Pancreas (tissue), 10 donors: ENCODE results near the gene MACROD2. TPM values are rescaled to one million over a fixed set of nuclear protein-coding genes. Genes with fewer than 3 reads are reported as not detected.

Experiments
- ATAC-seq, 4 donors: fragments of 200-7000 bp; cut with Tn5 transposase; one replicate each; pipeline versions ENCODE4 v1.8.0 to v1.9.1; 2020; ENCODE audit warnings: mild to moderate bottlenecking in 4 of 4, moderate library complexity in 4 of 4
- DNase-seq, 6 donors: peaks; one replicate each; pipeline ENCODE4 v3.0.0-alpha.2; 2020
- FAIRE-seq: peaks from 2 replicates; lab custom pipeline; 2012; peaks lifted over from hg19 to GRCh38; lab: Jason Lieb, UNC
- H3K27ac ChIP-seq, 4 donors: fragments of 200-600 bp; sonication (generic); 1 replicate in 3 of 4; 2 replicates in 1 of 4; pipeline versions ENCODE4 v1.5.0 to v1.8.0; 2020
- H3K27me3 ChIP-seq, 4 donors: fragments of 200-600 bp; one replicate each; pipeline ENCODE4 v1.8.0; 2021
- H3K36me3 ChIP-seq, 3 donors: fragments of 200-600 bp; sonication (generic) in 1 of 3; one replicate each; pipeline versions ENCODE4 v1.5.0 to v1.8.0; 2020 to 2021
- H3K4me1 ChIP-seq, 3 donors: fragments of 200-600 bp; one replicate each; pipeline ENCODE4 v1.8.0; 2021
- H3K4me3 ChIP-seq, 4 donors: fragments of 200-600 bp; sonication (generic) in 2 of 4; one replicate each; pipeline versions ENCODE4 v1.5.0 to v1.8.0; 2020 to 2021
- H3K9me3 ChIP-seq, 4 donors: fragments of 200-600 bp; one replicate each; pipeline ENCODE4 v1.8.0; 2021
- WGBS, 2 donors: extraction: QIAGEN DNeasy Blood & Tissue Kit; methylation state at CpG; one replicate each; pipeline ENCODE4 v1.1.7; 2013; 5-methylcytosine and 5-hydroxymethylcytosine counted together
- intact Hi-C, 3 donors: fragments of 100-400 bp; cut with DNase I; formaldehyde crosslinking; loops; one replicate each; pipeline versions ENCODE4 v1.11.1 to v1.14.2; 2022
- polyA plus RNA-seq, 2 donors: library from polyadenylated mRNA; stranded (reverse); fragments of 200-250 nt; gene quantifications; one replicate each; pipeline ENCODE4 v1.2.3, GENCODE V29; 2013
- total RNA-seq, 6 donors: library from RNA; stranded (reverse); fragmentation: NEBNext Ultra II Directional in 4 of 6; extraction: Animal tissue kit (Norgen Biotek cat#: 25700) in 4 of 6; gene quantifications; one replicate each; pipeline versions ENCODE4 v1.2.1 to v1.2.4, GENCODE V29; 2021 to 2023
- TF ChIP-seq, protein P1 (sequence below), 4 donors: fragments of 200-600 bp; sonication (generic) in 3 of 4; IDR thresholded peaks; one replicate each; pipeline versions ENCODE4 v1.5.0 to v1.8.0; 2021; ENCODE audit warnings: antibody characterized with exemption in 4 of 4
- donor health status: healthy with polysubstance abuse.
- donor health status: DM: no; HTN: no; CAD: no; lungs with moderate emphysema.
- donor health status: DM: no; HTN: no; CAD: no.
- donor health status: control.
- donor health status: control.
- donor health status: Bipolar disorder and iron deficiency.
- donor health status: DM: yes; HTN: yes; CAD: no.
- donor health status: DM: no; HTN: no; CAD: no.
- donor health status: DM: no; HTN: no; CAD: no.
- donor health status: DM: yes; HTN: yes; CAD: no.

Gene MACROD2
- total and polyA plus RNA-seq, 8 donors = 1.7 to 4.9 (median 2.7) TPM

DNA sequence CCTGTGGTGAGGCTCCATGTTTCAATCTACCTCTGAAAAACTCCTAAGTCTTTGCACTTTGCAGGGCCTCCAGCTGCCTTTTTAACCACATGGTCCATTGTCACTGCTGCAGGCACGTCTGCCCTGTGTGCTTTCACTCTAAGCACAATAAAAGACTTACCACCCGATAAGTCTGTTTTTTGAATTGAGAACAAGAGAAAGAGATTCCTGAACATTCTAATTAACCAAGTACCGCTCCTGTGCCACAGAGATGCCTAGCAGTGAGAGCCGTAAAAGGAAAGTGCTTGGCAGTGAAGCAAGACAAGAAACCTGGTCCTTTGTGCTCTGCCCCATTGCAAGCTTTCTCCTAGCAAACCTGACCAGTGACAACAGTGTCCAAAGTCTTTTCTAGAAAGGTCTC is 829.7 kb downstream of the MACROD2 start:
- 62 to 69% methylated on average over 4 of the region's 4 CpGs for WGBS, 2 donors
- intact Hi-C loops = no loop called here
- no peak for FAIRE-seq
- H3K9me3 ChIP-seq = no peaks in the 10 kb centered on the region
- H3K27ac ChIP-seq = no peak overlapping the region
- DNase-seq = no peak
- ATAC-seq = peak in 2 of 4 donors; percentile 30 to 40
- H3K4me3 ChIP-seq = no peak overlapping the region
- H3K36me3 ChIP-seq = no peaks in the 10 kb centered on the region
- no peaks in the 10 kb centered on the region for H3K27me3 ChIP-seq
- TF ChIP-seq, protein P1, sequence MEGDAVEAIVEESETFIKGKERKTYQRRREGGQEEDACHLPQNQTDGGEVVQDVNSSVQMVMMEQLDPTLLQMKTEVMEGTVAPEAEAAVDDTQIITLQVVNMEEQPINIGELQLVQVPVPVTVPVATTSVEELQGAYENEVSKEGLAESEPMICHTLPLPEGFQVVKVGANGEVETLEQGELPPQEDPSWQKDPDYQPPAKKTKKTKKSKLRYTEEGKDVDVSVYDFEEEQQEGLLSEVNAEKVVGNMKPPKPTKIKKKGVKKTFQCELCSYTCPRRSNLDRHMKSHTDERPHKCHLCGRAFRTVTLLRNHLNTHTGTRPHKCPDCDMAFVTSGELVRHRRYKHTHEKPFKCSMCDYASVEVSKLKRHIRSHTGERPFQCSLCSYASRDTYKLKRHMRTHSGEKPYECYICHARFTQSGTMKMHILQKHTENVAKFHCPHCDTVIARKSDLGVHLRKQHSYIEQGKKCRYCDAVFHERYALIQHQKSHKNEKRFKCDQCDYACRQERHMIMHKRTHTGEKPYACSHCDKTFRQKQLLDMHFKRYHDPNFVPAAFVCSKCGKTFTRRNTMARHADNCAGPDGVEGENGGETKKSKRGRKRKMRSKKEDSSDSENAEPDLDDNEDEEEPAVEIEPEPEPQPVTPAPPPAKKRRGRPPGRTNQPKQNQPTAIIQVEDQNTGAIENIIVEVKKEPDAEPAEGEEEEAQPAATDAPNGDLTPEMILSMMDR (IDR thresholded peaks at IDR 0.05) = no peak
- H3K4me1 ChIP-seq = peaks cover 0 to 9% (median 0%) of the 10 kb centered on the region in 3 donors

DNA sequence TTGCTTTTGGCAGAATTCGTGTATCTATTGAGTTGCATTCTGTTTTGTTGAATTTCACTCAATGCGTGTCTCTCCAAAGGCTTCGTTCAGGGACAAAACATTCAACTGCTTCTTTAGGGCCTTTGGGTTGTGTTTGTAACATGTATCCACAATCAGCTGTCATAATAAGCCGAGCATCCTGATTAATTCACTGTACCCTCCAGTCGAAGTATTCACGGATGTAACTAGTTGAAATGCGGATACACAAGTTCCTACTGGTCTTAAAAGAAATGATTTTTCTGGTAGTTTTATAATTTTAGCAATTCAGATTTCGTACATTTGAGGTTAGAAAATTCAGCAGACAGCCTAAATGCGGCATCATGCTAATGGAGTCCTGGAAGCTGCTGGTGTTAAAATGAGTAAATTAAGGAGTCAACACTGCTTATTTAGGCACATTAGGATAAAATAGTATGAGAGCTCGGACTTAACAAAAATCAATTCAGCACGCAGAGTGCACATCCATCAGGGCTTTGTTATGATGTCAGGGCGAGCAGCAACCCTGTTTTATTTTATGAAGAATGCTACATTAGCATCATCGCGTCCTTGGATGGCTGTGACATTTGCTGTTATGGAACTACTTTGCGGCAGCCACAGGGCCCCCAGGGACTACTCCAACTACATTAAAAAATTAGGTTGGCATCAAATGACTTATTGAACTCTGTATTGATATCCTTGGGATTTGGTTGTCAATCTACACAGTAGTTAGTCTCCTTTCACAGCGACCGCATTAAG is 831.4 kb downstream of the MACROD2 start:
- H3K27ac ChIP-seq = no peak overlapping the region
- TF ChIP-seq, protein P1 (IDR thresholded peaks at IDR 0.05) = no peak
- no peaks in the 10 kb centered on the region for H3K9me3 ChIP-seq
- FAIRE-seq (no peak), ATAC-seq (no peak), DNase-seq (no peak)
- WGBS, 2 donors = 90 to 92% methylated on average over 17 of the region's 17 CpGs
- no peaks in the 10 kb centered on the region for H3K36me3 ChIP-seq
- H3K27me3 ChIP-seq = no peaks in the 10 kb centered on the region
- H3K4me3 ChIP-seq = no peak overlapping the region
- intact Hi-C loops = no loop called here
- peaks cover 0 to 9% (median 0%) of the 10 kb centered on the region in 3 donors for H3K4me1 ChIP-seq

DNA sequence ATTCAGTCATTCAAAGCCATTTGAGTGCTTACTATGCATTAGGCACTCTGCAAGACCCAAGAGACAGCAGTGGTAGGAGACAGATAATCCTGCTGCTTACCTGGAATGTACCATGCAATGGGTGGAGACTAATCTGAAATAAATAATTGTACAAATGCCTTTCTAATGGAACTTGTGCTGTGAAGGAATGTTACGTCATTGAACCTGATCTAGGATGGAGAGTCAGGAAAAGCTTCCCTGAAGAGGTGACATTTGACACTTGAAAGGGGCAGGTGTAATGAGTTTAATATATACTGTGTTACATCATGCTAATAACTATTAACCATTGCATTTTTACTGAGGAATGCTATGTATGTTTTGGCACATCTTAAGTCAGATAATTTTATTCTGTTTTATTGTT is 833.1 kb downstream of the MACROD2 start:
- Histone ChIP-seq H3K27me3 (no peaks in the 10 kb centered on the region), H3K9me3 (no peaks in the 10 kb centered on the region), H3K36me3 (no peaks in the 10 kb centered on the region), H3K4me1 (peaks cover 0 to 9% (median 0%) of the 10 kb centered on the region in 3 donors), H3K4me3 (no peak overlapping the region), H3K27ac (no peak overlapping the region)
- no peak for FAIRE-seq
- intact Hi-C loops = no loop called here
- ATAC-seq = no peak
- 71 to 76% methylated on average over 1 of the region's 1 CpG for WGBS, 2 donors
- no peak for DNase-seq
- TF ChIP-seq, protein P1 (IDR thresholded peaks at IDR 0.05) = no peak

DNA sequence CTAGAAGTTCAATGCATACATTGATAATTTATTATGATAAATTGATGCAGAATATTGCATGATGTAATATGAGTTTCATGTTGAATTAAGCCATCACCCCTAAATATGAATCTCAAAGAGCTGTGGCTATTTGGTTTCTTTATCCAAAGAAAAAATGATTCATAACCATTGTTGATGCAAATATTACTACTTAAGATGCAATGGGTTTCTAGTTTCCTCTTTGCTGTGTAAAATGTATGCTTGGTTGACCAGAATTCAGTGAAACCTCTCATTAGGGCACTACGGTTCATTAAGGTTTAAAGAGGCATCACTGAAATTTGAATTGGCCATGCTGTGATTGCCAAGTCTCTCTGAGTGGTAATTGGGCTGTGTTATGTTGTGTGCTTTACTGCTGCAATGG is 834.6 kb downstream of the MACROD2 start:
- TF ChIP-seq, protein P1 (IDR thresholded peaks at IDR 0.05) = no peak
- H3K4me1 ChIP-seq = peaks cover 0 to 9% (median 0%) of the 10 kb centered on the region in 3 donors
- no peak for ATAC-seq
- no peaks in the 10 kb centered on the region for H3K9me3 ChIP-seq
- no peak for FAIRE-seq
- no peak overlapping the region for H3K4me3 ChIP-seq
- no peaks in the 10 kb centered on the region for H3K36me3 ChIP-seq
- WGBS, 2 donors = 87 to 92% methylated on average over 1 of the region's 1 CpG
- intact Hi-C loops = no loop called here
- H3K27ac ChIP-seq = no peak overlapping the region
- DNase-seq = no peak
- H3K27me3 ChIP-seq = no peaks in the 10 kb centered on the region

DNA sequence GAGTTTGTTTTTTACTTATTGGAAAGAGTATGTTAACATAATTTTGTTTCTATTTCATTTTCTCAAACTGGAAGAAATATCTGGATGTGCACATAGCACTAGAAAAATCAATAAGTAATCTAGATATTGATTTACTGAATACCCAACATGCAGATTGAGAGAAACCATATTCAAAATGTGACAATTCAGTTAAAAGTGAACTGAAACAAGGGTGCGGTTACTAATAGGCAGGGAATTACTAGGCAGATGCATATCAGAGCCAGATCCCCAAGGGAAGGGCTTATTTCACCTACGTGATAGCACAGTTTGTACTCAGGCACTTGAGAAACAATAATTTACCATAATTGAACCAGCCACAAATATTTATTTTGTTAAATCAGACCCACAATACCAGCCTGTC is 835.1 kb downstream of the MACROD2 start:
- FAIRE-seq = no peak
- H3K27ac ChIP-seq = no peak overlapping the region
- no peaks in the 10 kb centered on the region for H3K27me3 ChIP-seq
- ATAC-seq = no peak
- peaks cover 0 to 7% (median 0%) of the 10 kb centered on the region in 3 donors for H3K4me1 ChIP-seq
- no peak for DNase-seq
- TF ChIP-seq, protein P1 (IDR thresholded peaks at IDR 0.05) = no peak
- no peaks in the 10 kb centered on the region for H3K9me3 ChIP-seq
- no peak overlapping the region for H3K4me3 ChIP-seq
- no peaks in the 10 kb centered on the region for H3K36me3 ChIP-seq
- whole genome bisulfite sequencing, 2 donors = 54 to 69% methylated on average over 2 of the region's 2 CpGs
- intact Hi-C loops = no loop called here
